Smooth muscle cell (in vitro differentiated cells): ENCODE data around the gene PPP1R1C. TPM values are rescaled to one million over a fixed set of nuclear protein-coding genes. Genes with fewer than 3 reads are reported as not detected.

Experiments
- DNase-seq: peaks from one replicate; lab custom pipeline; 2025; ENCODE audit not compliant: unreplicated experiment; lab: John Stamatoyannopoulos, UW
- H2AFZ ChIP-seq: fragments of 200-600 bp; sonication (generic); 2 replicates; pipeline ENCODE4 v1.6.0; 2016; ENCODE audit warnings: antibody characterized with exemption, low read depth, mild to moderate bottlenecking
- H3F3A ChIP-seq: fragments of 200-600 bp; sonication (generic); 2 replicates; pipeline ENCODE4 v1.6.0; 2017; ENCODE audit warnings: antibody characterized with exemption, low read depth
- H3K27ac ChIP-seq: fragments of 200-600 bp; sonication (generic); 2 replicates; pipeline ENCODE4 v1.5.1; 2016; ENCODE audit warnings: low read depth, mild to moderate bottlenecking
- H3K27me3 ChIP-seq: fragments of 200-600 bp; sonication (generic); 2 replicates; pipeline ENCODE4 v1.6.1; 2016; ENCODE audit warnings: low read depth, mild to moderate bottlenecking
- H3K36me3 ChIP-seq: fragments of 200-600 bp; sonication (generic); 2 replicates; pipeline ENCODE4 v1.5.1; 2016; ENCODE audit warnings: low read depth
- H3K4me1 ChIP-seq: fragments of 200-600 bp; sonication (generic); 2 replicates; pipeline ENCODE4 v1.5.1; 2016; ENCODE audit warnings: low read depth
- H3K4me2 ChIP-seq: fragments of 200-600 bp; sonication (generic); 2 replicates; pipeline ENCODE4 v1.6.0; 2016; ENCODE audit warnings: mild to moderate bottlenecking
- H3K4me3 ChIP-seq: fragments of 200-600 bp; sonication (generic); 2 replicates; pipeline ENCODE4 v1.5.1; 2016; ENCODE audit warnings: mild to moderate bottlenecking
- H3K79me2 ChIP-seq: fragments of 200-600 bp; sonication (generic); 2 replicates; pipeline ENCODE4 v1.6.0; 2016; ENCODE audit warnings: low read depth, mild to moderate bottlenecking
- H3K9ac ChIP-seq: fragments of 200-600 bp; sonication (generic); 2 replicates; pipeline ENCODE4 v1.6.0; 2016; ENCODE audit warnings: low read depth
- H3K9me3 ChIP-seq: fragments of 200-600 bp; sonication (generic); replicated peaks from 2 replicates; pipeline ENCODE4 v1.5.1; 2016; ENCODE audit warnings: low read depth
- H4K20me1 ChIP-seq: fragments of 200-600 bp; sonication (generic); 2 replicates; pipeline ENCODE4 v1.6.0; 2016; ENCODE audit warnings: low read depth
- CTCF ChIP-seq: fragments of 200-600 bp; sonication (generic); IDR thresholded peaks from 2 replicates; pipeline ENCODE4 v1.5.1; 2017; ENCODE audit warnings: borderline replicate concordance, mild to moderate bottlenecking, antibody characterized with exemption; ENCODE audit not compliant: insufficient read depth, poor library complexity, severe bottlenecking
- WGBS: methylation state at CpG from one replicate; pipeline ENCODE4 v1.1.7; 2016; ENCODE audit warnings: low lambda C conversion rate; 5-methylcytosine and 5-hydroxymethylcytosine counted together
- polyA plus RNA-seq: library from polyadenylated mRNA; unstranded; fragments of >200 nt; fragmentation: Nextera tagmentation; extraction: Ambion mirVana; gene quantifications from 2 replicates; pipeline ENCODE4 v1.2.1, GENCODE V29; 2016
- total RNA-seq: library from RNA; depleted of rRNA; stranded (reverse); fragments of >200 nt; gene quantifications from 2 replicates; pipeline ENCODE4 v1.2.3, GENCODE V29; 2014

The PPP1R1C gene
- total and polyA plus RNA-seq, 2 experiments from 2014 or later, result 2.3 to 3.3 TPM

GRCh38 chr2:182072861-182073260 lies 87.2 kb downstream of the PPP1R1C start:
- Histone ChIP-seq H3K4me2 (no peak overlapping the region), H3K27me3 (no peaks in the 10 kb centered on the region), H2AFZ (peak overlapping the region; percentile 46), H3K4me1 (peaks cover 17% of the 10 kb centered on the region), H3K27ac (no peak overlapping the region), H3K79me2 (no peaks in the 10 kb centered on the region), H3K36me3 (no peaks in the 10 kb centered on the region), H3F3A (no peaks in the 10 kb centered on the region), H3K9me3 (no peaks in the 10 kb centered on the region), H3K9ac (no peak overlapping the region), H4K20me1 (no peaks in the 10 kb centered on the region), H3K4me3 (no peak overlapping the region)
- 80% methylated on average over 6 of the region's 6 CpGs for WGBS
- no peak for DNase-seq
- TF ChIP-seq CTCF, result no peak

- no peak overlapping the region for H3K4me2 ChIP-seq
- H3K36me3 ChIP-seq, result no peaks in the 10 kb centered on the region
- H3K4me1 ChIP-seq, result peaks cover 11% of the 10 kb centered on the region
- H3K27ac ChIP-seq, result no peak overlapping the region
- H3F3A ChIP-seq, result no peaks in the 10 kb centered on the region
- no peaks in the 10 kb centered on the region for H4K20me1 ChIP-seq
- no peak overlapping the region for H3K9ac ChIP-seq
- H3K79me2 ChIP-seq, result no peaks in the 10 kb centered on the region
- no peak for DNase-seq
- H3K9me3 ChIP-seq, result no peaks in the 10 kb centered on the region
- 92% methylated on average over 3 of the region's 3 CpGs for WGBS
- no peak for TF ChIP-seq CTCF
- H3K4me3 ChIP-seq, result no peak overlapping the region
- H2AFZ ChIP-seq, result no peak overlapping the region
- no peaks in the 10 kb centered on the region for H3K27me3 ChIP-seq
Measured at GRCh38 chr2:182073613-182074012, 88.0 kb downstream of the PPP1R1C start.

- no peaks in the 10 kb centered on the region for H3K36me3 ChIP-seq
- H4K20me1 ChIP-seq, result no peaks in the 10 kb centered on the region
- H3K9me3 ChIP-seq, result no peaks in the 10 kb centered on the region
- H3K79me2 ChIP-seq, result no peaks in the 10 kb centered on the region
- WGBS, result 86% methylated on average over 5 of the region's 5 CpGs
- no peak for TF ChIP-seq CTCF
- H3K4me3 ChIP-seq, result no peak overlapping the region
- H3K9ac ChIP-seq, result no peak overlapping the region
- no peaks in the 10 kb centered on the region for H3F3A ChIP-seq
- no peak overlapping the region for H3K27ac ChIP-seq
- no peak for DNase-seq
- no peaks in the 10 kb centered on the region for H3K27me3 ChIP-seq
- H3K4me2 ChIP-seq, result no peak overlapping the region
- peaks cover 5% of the 10 kb centered on the region for H3K4me1 ChIP-seq
- no peak overlapping the region for H2AFZ ChIP-seq
Measured at GRCh38 chr2:182077023-182077422, 91.4 kb downstream of the PPP1R1C start.

GRCh38 chr2:182077448-182078142 lies 91.9 kb downstream of the PPP1R1C start:
- 70% methylated on average over 11 of the region's 11 CpGs for WGBS
- no peaks in the 10 kb centered on the region for H4K20me1 ChIP-seq
- no peak overlapping the region for H2AFZ ChIP-seq

More at GRCh38 chr2:182077448-182078142, 91.9 kb downstream of the PPP1R1C start:
- no peak overlapping the region for H3K4me3 ChIP-seq
- TF ChIP-seq CTCF, result peak; percentile 74
- no peaks in the 10 kb centered on the region for H3K27me3 ChIP-seq
- no peaks in the 10 kb centered on the region for H3K79me2 ChIP-seq
- no peaks in the 10 kb centered on the region for H3K9me3 ChIP-seq
- H3K27ac ChIP-seq, result no peak overlapping the region
- peaks cover 5% of the 10 kb centered on the region for H3K4me1 ChIP-seq
- no peaks in the 10 kb centered on the region for H3K36me3 ChIP-seq
- H3F3A ChIP-seq, result no peaks in the 10 kb centered on the region
- no peak overlapping the region for H3K4me2 ChIP-seq
- no peak overlapping the region for H3K9ac ChIP-seq
- DNase-seq, result no peak
